Right renal cortex interstitium (tissue), 3 donors: Measurements from ENCODE around the gene ZNF512B. TPM values are rescaled to one million over a fixed set of nuclear protein-coding genes. Genes with fewer than 3 reads are reported as not detected.
"Not testable (repeated sequence)": the region's sequence is repeated elsewhere in the genome, so short reads cannot be mapped to it uniquely, and the experiment has no call there.

ENCODE experiments used
- DNase-seq, 3 donors: peaks; one replicate each; pipeline ENCODE4 v3.0.0-alpha.2; 2013; ENCODE audit warnings: low read depth in 3 of 3, low spot score in 2 of 3
- polyA plus RNA-seq, 3 donors: library from polyadenylated mRNA; unstranded; fragments of 120-200 nt; gene quantifications; one replicate each; pipeline ENCODE4 v1.2.1, GENCODE V29; 2013; ENCODE audit not compliant: insufficient read length in 3 of 3

Gene ZNF512B
- polyA plus RNA-seq, 3 donors, result 20.9 to 23.3 (median 21.8) TPM

DNA sequence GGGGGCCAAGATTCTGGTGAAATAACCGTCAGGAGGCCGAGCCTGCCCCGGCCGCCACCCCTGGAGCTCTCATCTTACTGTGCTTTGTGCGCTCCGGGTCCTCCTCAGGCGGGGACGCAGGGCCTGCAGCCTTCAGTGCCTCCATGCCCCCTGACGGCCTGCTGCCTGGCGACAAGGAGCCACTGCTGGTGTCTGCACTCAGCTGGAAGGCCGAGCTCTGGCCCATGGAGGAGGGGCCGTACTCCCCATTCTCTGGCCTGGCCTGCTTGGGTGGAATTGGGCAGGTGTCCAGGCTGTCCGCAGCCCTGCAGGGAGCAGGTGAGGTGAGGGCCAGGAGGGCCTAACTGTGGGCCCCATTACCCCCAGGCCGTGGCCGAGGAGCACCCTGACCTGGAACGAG lies 5.3 kb downstream of the ZNF512B start:
- DNase-seq, result no peak

DNA sequence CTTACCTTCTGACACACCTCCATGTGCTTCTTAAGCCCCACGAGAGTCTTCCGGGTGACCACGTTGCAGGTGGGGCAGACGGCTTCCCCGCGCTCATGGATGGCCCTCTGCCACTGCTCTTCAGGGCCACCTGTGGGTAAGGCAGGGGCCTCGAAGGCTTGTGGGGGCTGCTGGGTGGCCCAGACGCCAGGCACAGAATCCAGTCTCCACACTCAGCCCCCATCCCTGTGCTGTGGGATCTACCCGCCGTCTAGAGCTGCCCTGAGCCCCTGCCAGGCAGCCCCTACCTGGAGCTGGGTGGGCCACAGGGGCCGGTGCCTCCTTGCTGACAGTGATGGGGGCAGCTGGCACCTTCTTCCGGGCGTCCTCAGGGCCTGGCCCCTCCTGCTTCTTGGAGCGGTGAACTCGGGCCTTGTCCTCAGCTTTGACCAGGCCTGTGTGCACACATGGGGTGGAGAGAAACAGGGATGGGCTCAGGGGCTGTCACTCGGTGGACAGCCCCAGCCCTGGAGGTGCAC lies 5.9 kb downstream of the ZNF512B start:
- no peak for DNase-seq

DNA sequence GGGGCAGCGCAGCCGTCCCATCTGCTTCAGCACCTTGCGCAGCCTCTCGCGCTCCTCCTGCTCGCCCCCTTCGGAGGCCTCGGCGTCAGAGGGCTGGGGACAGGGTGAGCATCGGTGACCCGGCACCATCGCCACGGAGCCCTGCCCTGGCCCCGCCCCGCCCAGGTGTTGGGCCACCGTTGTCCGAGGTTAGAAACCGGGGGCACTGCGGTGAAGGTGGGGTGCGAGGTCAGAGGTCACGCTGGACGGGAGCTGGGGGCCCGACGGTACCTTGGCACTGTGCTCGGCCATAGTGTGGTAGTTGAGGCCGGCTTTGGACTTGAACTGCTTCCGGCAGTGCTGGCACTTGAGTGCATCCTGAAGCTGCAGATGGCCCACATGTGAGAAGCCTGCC lies 6.4 kb downstream of the ZNF512B start:
- DNase-seq, result no peak

DNA sequence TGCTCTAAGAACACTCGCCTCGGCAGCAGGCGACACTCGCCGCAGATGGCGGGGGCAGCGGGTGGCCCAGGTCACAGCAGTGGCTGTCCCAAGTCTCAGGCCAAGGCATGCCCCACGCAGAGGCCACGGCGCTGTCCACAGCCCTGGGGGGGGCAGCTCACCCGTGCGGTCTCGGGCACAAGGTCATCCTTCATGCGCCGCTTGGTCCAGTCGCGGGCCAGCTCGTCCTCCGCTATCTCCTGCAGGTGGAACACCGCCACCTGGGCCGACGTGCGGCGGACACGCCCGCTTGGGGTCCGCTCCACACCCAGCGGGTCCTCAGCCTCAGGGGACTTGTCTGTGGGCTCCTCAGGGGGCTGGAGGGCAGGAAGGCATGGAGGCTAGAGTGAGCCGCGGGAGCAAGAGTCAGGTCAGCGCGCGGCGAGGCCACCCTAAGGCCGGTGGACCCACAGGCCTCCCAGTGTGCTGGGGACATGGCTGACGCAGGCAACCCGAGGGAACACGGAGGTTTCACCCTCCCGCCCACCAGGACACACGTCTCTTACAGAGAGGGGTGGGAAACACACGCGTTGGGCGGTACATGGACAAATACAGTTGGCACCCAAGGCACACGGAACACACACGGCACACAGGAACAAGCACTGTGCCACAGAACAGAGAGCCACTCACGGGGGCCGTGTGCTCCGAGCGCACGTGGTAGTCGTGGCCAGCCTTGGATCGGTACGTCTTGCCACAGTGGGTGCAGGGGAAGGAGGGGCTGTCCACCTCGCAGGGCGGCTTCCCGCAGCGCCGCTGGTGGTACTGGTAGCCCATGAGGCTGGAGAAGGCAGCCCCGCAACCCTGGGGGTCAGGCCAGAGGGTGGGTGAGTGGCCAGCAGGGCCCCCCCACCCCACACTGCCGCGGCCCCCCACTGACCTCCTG lies 7.0 kb downstream of the ZNF512B start:
- no peak for DNase-seq

DNA sequence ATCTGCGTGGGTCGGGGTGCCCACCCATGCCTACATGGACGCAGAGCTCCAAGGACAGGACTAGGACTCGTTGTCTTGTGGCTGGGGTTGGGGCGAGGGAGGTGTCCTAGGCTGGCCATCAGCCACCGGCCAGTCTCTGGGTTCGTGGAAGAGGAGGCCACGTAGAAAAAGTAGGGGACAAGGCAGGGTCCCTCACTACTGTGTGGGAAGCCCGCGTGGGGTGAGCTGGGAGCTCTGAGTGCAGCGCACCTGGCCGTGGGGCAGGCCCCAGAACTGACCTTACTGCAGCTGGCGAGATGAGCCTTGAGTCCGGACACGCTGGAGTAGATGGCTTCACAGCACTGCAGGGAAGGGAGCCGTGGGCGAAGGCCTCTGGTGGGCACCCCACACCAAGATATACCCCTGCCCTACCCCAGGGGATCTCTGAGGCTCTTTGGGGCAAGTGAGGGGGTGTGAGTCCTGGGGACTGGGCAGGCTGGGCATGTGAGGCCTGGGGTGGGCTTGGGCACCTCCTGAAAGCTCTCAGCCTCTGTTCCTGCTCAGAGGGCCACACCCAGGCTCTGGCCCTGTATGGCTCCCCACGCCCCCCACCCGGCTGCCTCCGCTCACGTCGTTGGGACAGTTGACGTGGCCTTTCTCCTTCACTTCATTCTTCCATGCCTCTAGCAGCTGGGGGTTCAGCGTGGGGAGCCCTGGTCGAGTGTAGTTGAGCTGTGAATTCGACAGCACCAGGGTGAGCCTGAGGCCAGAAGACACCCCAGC lies 7.9 kb downstream of the ZNF512B start:
- DNase-seq, result no peak

DNA sequence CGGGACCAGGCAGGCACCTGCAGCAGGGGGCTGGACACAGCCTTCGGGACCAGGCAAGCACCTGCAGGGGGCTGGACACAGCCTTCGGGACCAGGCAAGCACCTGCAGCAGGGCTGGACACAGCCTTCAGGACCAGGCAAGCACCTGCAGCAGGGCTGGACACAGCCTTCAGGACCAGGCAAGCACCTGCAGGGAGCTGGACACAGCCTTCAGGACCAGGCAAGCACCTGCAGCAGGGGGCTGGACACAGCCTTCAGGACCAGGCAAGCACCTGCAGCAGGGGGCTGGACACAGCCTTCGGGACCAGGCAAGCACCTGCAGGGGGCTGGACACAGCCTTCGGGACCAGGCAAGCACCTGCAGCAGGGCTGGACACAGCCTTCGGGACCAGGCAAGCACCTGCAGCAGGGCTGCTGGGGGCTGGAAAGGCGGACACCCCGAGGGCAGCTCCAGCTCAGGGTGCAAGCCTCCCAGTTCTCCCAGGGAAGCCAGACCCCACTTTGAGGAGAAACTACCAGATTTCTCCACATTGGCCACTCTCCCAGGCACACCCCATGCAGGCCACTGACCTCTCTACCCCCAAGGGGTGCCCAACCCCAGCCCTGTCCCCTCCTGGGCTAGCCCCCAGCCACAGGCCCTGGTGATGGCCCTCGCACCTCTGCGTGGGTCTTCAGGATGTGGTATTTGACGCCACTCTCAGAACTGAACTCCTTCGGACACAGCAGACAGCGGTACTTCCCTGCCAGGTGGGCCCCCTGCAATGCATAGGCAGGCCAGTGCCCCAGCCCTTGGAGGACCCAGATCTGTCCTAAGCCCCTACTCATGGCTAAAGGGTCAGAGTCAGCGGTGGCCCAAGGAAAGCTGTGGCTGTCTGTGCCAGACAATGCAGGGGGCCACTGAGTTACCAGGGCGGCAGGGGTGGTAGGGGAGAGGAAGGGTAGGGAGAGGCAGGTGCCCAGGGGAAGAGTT lies 8.8 kb downstream of the ZNF512B start:
- DNase-seq, result not testable (repeated sequence)

DNA sequence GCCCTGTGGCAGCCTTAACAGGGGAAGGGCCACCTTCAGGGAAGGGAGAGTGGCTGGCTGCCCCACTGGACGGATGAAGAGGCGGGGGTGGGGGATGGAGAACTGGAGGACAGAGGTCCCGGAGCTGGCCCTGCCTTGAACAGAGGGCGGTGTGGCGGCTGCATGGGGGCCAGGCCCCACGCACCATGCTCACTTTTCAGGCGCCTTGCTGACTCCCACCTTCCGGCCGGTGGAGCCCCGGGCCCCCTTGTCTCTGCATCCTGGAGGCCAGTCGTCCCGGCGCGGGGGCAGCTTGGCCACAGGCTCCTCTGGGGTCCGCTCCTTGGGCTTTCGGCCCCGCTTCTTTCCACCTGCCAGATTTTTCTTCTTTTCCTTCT lies 10.0 kb downstream of the ZNF512B start:
- DNase-seq, result no peak

DNA sequence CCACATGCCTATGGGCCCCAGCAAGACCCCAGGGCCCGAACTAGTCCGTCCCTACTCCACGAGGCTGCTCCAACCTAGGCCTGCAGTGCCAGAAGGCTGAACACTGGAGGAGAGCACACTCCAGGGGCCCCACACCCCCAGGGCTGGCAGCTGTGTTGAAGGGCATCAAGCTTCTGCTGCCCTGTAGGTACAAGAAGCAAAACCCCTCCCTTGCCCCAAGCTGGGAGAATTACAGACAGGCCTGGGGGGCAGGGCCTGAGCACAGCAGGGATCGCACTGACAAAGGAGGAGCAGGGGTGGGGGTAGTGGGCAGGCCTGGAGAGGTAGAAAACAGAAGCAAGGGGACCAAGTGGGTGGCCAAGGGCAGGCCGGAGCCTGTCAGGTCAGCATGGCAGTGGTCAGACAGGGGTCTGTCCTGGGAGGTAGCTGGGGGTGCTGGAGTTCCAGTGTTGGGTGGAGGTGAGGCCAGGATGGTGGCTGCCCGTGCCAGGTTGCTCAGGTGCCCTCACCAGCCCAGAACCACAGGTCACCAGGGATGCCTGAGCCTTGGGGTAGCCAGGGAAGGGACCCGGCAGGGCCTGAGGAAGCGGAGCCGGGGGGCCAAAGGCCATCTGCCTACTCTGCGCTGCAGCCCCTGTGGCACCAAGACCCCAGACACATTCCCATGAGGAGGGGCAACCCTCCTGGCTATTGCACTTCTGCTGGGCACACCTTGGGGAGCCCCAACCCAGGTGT lies 10.6 kb downstream of the ZNF512B start:
- no peak for DNase-seq

DNA sequence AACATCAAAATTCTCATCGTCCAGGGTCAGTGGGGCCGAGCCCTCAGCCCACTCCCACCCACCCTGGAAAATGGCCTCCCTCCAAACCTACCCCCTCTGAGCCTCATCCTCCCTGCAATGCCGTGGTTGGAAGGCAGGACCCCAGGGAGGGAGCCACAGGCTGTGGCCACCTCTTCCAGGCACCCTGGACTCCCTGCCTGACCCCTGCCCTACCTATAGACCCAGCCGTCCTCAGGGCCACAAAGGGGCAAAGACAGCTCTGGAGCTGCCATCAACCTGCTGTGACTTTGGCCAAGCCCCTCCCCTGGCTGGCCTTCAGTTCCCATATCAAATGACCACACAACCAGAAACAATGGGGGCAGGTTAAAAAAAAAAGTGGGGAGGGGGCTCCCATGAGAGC lies 11.3 kb downstream of the ZNF512B start:
- no peak for DNase-seq

DNA sequence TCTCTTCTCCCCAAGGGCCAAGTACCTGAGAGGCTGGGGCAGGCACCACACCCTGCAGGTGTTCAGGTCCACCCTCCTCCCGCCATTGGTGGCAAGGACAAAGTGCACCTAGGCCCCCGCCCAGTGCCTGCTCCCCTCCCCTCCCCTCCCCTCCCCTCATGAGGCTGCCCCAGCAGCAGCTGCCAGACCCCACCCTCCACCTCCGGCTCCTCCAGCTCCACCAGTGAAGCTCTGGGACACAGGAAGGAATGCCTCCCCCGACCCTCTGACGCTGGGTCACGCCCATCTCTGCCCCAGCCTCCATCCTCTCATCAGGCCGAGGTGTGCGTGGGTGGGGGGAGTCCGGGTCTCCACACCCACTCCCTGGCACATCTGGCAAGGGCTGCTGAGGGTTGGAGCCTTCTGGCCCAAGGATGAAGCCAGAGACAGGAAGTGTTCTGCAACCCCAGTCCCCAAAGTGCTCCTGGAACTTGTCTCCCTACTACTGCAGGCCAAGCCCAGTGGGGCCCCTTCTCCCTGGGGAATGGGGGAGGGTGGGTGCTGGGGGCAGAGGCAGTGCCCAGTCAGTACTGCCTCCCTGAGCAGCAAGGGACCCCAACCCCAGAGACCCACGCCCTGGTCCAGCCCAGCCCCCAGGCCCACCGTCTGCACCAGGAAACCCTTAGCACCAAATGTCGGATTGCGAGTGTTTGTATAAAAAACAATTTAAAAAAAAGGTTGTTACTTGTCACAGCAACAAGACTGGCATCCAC lies 11.9 kb downstream of the ZNF512B start:
- no peak for DNase-seq

DNA sequence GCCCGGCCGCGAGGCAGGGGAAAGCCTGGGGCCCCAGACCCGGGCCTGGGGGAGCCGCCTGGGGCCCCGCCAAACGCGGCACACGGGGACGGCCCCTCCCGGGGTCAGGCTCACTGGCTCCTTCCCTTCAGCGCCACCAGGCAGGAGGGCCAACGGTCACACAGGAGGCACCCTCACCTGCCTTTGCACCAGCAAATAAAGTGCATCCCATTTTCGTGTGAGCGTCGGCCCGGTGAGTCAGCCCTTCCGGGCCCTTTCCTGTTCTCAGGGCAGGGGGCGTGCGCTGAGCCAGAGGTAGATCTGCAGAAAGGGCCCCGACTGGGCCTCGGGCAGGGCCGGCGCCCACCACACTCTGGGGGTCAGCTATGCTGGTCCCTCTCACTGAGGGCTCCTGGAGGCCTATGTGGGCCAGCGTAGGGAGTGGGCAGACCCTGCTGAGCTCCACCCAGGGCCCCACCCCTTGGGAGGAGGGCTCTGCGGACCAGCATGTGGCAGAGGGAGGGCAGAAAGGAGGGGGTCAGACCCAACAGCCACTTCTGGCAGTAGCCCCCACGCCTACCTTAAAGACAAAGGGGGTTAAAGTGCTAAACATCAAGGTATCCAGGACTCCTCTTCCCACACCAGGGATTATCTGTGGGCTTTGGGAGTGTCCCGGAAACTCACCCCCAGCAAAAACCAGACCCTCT lies 12.6 kb downstream of the ZNF512B start:
- DNase-seq, result no peak

DNA sequence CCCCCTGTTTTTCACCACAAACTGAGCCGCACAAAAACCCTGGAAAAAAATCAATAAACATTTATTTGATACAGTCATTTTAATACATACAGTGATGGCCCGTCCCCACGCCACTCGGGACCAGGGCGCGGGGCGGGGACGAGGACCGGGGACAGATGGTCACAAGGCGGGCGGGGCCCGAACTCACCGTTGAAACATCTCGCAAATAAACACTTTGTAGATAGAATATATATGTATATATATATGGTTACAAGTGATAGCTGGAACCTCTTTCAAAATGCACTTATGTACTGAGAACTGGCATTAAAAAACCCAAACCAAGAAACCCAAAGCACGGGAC lies 13.1 kb downstream of the ZNF512B start:
- DNase-seq, result no peak

DNA sequence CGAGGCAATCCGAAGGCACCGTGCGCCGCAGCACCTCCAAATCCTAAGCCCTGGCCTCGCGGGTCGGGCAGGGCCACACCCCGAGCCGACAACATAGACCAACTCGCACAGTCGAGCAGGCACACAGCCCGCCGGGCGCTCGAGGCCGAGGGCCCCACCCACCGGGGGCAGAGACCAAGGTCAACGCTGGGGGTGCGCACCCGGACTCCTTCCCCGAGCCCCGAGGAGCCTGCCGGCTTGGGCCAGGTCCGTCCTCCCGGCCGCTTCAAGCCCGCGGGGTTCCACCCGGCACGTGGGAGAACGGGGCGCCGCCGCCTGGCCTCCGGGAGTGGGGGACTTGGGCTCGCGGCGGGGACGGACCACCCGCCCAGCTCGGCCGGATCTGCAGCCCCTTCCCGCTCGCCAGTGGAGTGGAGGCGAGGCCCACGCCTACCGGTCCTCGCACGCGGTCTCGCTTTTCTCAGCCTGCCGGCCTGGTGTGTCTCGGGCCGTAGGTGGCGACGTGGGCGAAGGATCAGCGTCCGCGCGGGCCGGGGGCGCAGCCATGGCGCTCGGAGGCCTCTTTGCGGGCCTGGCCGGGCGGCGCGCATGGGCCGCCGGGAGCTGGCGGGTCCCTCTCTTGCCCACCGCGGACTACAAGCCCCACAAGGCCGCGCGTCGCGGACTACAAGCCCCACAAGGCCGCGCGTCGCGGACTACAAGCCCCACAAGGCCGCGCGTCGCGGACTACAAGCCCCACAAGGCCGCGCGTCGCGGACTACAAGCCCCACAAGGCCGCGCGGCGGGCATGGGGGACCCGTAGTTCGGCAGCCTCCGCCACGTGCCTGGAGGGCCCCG lies 13.7 kb downstream of the ZNF512B start, which contains the start of gene UCKL1:
UCKL1 (minus strand) TSS at position 590 of the 837 bp plus-strand sequence; CDS start at position 546, 44 bp downstream.
- DNase-seq, result peak in 1 of 3 donors; percentile 75

DNA sequence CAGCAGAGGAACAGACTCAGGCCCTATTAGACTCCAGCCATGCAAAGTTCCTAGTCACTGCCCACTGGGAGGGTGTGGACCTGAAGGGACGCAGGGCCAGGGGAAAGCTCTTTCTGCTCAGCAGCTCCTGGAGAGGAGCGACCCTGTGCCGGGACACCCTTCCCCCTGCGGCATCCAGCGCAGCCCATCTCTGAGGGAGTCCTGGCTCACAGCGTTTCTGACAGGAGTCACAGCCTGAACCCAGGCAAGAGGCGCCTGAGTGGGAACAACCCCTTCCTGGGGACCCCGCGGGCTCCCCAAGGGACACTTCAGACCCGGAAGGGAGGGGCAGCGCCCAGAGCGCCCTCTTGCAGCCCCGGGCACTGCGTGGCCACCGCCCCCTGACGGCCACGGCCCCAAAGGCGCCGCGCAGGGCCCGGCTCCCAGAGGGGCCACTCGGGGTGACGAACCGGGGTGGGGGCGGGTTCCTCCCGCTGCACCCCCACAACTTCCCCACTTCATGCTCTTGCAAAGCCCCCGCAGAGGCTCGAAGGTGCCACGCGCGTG lies 14.4 kb downstream of the ZNF512B start:
- no peak for DNase-seq

DNA sequence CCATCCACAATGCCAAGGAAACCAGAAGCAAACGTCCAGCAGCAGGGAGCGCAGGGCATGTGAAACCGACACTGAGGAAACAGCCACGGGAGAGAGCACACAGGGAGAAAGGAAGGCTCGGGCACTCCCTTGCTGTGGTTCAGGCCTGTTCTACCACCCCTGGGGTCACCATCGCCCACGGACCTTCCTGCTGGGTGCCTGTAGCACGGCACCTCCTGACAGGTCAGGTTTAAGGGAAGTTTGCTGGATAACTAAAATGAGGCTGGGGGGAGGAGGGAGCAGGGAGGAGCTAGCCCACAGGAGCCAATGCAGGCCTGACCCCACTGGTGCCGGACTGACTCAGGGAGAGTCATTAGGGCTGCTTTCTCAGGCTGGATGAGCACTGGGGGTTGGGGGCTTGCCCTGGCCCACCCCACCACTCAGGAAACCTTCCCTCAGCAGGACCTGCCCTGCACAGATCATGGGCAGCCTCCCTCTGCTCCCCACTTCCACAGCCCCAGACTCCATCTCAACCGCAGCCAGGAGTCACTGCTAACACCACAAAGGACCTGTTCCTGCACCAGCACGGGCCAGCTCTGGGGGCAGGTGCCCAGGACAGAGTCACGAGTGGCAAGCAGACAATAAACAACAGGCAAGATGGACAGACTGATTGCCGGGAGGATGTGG lies 15.8 kb downstream of the ZNF512B start:
- DNase-seq, result no peak

DNA sequence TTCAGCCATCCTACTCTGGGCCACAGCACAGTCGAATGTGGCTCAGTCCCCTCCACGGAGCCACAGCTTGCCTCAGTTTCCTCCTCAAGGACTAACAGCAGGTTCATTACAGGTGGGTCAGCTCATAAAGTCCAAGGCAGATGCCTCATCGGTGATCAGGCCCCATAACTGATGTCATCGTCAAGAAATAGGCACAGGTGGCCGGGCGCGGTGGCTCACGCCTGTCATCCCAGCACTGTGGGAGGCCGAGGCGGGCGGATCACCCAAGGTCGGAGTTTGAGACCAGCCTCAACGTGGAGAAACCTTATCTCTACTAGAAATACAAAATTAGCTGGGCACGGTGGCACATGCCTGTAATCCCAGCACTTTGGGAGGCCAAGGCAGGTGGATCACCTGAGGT lies 17.0 kb downstream of the ZNF512B start:
- DNase-seq, result no peak

DNA sequence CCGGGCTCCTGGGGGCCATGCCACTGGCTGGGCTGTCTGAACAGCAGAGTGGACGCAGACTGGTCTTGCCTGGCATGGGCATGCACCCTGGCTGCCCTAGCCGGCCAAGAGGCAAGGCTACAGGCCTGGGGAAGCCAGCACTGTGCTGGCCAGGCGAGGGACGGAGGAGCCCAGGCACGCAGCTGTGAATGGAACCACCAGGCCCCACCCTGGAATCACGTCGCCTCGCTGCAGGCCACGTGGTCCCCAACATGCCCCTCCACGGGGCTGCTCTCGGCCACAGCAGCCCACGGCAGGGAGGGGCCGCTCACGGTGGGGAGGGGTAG lies 17.6 kb downstream of the ZNF512B start:
- DNase-seq, result no peak
